Body of pancreas (tissue), 4 donors: ENCODE results near the gene MAP3K2.

Source experiments
- POLR2A ChIP-seq, 3 donors: fragments of 450-650 bp; IDR thresholded peaks; one replicate each; pipeline ENCODE4 v1.6.1; 2016; ENCODE audit warnings: antibody characterized with exemption in 3 of 3, mild to moderate bottlenecking in 2 of 3
- TF ChIP-seq, protein P1 (sequence below), 7 experiments: fragments of 450-650 bp in 4 of 7; fragments of 200-600 bp in 3 of 7; sonication (generic) in 3 of 7; IDR thresholded peaks; one replicate each; pipeline ENCODE4 v1.5.1; 2016 to 2019; ENCODE audit warnings: antibody characterized with exemption in 7 of 7

DNA sequence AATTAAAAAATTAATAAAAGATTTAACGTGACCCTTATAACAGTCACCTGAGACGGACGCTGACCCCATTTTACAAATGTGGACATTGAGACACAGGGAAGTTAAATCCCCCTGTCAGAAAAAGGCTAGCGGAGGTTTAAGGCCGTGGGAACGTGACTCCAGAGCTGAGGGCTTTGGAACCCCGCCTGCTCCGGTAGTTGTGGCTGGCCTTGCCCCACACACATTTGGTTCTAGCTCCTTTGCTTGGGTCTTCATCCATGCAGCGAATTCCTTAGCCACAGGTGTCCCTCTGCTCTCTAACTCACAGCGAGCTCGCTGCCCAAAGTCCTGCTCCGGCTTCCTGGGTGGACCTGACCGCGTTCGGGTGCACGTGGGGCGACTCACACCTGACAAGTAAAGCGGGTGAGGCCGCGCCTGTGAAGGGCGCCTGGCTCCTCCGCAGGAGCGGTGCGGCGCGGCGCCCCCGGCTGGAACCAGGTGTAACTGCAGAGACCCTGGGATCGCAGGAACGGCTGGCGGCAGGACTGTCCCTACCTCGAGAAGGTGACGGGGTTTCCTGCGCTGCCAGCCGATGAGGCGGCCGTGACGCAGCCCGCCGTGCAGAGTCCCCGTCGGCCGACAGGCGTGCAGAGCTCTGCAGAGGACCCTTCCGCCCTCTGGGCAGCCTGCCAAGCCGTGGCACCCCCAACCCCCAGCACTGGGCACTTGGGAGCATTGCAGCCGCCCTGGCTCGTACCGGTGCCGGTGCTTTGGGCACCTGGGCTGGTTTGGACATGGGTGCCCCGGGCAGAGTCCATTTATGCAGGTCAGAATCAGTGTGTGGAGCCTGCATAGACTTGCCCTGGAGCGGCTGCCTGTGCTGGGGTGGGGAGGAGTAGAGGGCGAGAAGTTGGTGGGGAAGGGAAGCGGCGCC lies 28.1 kb upstream of the MAP3K2 start:
- TF ChIP-seq, protein P1, sequence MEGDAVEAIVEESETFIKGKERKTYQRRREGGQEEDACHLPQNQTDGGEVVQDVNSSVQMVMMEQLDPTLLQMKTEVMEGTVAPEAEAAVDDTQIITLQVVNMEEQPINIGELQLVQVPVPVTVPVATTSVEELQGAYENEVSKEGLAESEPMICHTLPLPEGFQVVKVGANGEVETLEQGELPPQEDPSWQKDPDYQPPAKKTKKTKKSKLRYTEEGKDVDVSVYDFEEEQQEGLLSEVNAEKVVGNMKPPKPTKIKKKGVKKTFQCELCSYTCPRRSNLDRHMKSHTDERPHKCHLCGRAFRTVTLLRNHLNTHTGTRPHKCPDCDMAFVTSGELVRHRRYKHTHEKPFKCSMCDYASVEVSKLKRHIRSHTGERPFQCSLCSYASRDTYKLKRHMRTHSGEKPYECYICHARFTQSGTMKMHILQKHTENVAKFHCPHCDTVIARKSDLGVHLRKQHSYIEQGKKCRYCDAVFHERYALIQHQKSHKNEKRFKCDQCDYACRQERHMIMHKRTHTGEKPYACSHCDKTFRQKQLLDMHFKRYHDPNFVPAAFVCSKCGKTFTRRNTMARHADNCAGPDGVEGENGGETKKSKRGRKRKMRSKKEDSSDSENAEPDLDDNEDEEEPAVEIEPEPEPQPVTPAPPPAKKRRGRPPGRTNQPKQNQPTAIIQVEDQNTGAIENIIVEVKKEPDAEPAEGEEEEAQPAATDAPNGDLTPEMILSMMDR (IDR thresholded peaks at IDR 0.05) = peak; percentile 69 to 93 (median 83)
- peak in 1 of 3 donors; percentile 31 for TF ChIP-seq POLR2A (IDR thresholded peaks at IDR 0.05)
